ENCODE data around the gene HIGD1C.
"Not testable (repeated sequence)": the region's sequence is repeated elsewhere in the genome, so short reads cannot be mapped to it uniquely, and the experiment has no call there.

The HIGD1C gene

DNA sequence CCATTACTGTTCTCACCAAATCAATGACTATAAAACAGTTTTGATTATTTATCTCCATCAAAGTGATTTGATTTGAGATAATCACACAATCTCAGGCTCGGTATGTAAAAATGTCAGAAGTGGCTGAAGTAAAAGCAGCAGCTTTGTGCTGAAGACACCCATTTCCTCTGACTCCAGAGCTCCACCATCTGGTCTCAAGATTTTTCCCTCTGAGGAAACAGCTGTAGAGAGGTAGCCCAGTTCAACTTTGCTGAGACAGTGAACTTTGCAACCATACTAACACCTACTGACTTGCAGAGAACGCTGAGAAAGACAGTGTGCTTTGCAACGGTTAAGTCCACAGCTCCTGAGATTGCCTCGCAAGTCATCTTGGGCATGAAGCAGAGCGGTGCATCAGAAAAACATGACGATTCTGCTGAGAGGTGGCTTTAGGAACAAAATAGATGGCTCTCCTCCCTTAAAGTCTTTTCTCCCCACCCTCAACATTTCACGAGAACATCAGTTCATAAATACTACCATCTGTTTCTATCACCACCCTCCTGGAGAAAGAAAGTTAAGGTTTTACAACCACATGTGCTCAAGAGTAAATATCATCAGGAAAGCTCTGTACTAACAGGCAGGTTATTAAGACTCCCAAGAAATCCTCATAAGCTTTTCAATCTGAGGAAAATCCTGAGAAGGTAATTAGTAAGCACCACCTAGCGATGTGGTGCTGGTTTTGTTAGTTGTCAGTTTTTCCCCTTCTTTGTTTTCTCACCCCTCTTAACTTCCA, 34.8 kb downstream of the HIGD1C start:
- peak; percentile 18 to 51 for DNase-seq

DNA sequence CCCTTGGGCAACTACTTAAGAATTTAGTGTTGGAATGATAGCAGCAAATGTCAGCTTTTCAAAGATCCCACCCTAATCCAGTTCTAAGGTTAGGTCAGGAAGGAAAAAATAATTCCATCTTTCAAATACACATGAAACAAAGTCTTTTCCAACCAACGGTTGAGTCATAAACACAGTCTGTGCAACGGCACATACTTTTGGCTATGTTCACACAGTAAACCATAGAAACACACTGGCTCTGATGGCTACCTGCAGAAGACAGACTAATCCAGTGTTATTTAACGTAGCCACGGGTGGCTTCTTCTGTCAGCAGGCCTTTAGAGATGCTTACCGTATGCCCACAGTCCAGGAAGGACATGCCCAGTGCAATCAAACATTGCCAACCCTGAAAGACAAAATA, 35.7 kb downstream of the HIGD1C start:
- DNase-seq = no peak

GRCh38 chr12:50988871-50989270, 36.5 kb downstream of the HIGD1C start:
- DNase-seq = no peak

GRCh38 chr12:50990147-50990727, 37.9 kb downstream of the HIGD1C start:
- DNase-seq = no peak

- DNase-seq = no peak
Measured at GRCh38 chr12:50990791-50991190, 38.4 kb downstream of the HIGD1C start.

DNA sequence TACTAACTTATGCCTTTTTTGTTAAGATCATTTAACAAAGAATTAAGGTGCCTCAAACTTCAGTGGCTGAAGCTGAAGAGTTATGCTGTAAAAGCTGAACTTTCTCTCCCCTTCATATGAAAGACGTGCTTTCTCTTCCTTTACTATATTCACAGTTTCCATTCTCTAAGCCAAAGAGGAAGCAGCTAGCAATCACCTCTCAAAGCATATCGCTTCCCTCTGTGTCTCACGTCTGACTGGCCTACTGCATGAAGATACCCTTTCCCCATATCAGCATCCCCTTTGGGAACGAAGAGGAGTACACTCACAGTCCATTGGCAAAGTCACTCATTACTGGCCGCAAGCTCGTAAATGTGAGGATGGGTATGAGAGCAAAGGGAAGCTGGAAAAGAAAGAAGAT, 38.9 kb downstream of the HIGD1C start:
- DNase-seq = no peak

DNA sequence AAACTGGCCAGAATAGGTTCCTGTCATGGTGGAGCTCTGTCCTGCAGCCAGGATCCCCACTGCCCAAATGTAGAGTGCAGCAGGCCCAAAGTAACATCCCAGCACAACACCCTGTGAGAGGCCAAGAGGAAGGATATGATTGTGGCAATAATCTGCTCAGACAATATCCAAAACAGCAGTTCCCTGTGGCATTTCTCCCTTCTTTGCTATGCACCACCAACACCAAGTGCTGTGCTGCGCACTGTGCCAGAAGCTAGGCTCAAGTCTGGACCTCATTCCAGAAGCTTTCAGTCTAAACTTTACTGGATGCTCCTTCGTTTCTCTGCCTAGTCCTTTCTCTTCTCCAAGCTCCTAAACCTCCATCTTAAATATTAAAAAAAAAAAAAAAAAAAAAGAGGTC, 40.5 kb downstream of the HIGD1C start:
- DNase-seq = no peak

DNA sequence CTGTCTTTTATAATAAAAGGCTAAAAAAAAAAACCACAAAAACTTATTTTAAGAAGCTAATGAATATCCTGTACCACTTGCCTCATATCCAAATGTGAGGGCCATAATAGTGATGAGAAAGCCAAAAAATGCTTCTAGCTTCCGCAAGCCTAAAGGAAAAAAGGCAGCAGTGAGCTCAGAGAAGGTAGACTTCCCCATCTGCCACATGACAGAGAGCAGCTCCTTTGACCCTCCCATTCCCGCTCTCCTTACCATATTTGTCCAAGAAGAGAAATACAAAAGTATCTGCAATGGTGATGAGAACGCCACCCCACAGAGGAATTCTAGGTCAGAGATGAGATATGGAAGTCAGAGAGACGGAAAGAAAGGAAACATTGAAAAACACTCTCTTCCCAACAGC, 46.7 kb downstream of the HIGD1C start:
- peak; percentile 22 to 52 for DNase-seq

GRCh38 chr12:51000245-51000644, 47.9 kb downstream of the HIGD1C start:
- DNase-seq = no peak

DNA sequence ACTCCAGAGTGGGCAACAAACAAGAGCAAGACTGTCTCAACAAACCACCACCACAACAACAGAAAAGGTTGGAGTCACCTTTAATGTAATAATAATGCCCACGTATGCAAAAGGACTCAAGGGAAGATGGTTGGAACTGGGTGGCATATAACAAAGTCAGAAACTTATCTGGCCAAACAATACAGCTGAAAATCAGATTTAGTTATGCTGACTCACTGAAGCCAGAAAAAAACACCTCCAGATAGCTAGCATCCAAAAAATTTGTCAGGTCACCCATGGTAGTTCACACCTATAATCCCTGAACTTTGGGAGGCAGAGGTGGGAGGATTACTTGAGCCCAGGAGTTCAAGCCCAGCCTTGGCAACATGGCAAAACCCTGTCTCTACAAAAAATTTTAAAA, 49.5 kb downstream of the HIGD1C start:
- no peak for DNase-seq

GRCh38 chr12:51004504-51004903, 52.2 kb downstream of the HIGD1C start:
- no peak for DNase-seq

DNA sequence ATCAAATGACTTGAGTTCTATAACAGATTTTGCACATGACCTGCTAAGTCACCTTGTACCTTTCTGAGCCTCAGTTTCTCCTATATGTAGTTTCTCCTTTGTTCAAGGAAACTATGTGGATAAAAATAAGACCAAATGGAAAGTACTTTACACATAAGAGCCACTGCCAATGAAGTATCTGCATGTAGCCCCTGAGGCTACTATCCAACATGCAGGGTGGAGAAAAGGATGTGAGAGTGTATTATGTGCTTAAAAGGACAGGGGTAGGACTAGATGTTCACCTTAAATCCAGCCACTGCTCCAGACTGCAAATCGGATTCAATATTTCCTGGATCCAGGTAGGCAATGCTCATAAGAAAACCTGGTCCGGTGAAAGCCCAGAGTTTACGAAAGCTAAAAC, 52.7 kb downstream of the HIGD1C start:
- DNase-seq = no peak

DNA sequence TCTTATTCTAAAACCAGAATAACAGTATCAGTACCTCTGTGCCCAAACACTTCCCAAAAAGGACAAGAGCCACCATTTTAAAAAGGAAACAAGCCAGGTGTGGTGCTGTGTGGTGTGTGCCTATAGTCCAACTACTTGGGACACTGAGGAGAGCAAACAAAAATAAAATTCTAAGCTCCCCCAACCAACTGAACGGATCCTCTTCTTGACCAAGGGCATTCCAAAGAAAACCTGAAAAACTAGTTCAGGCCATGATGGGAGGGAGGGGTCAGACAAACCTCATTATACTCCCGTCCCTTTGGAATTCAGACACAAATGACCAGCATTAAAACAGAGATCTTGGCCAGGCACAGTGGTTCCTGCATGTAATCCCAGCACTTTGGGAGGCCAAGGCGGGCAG, 53.3 kb downstream of the HIGD1C start:
- no peak for DNase-seq

DNA sequence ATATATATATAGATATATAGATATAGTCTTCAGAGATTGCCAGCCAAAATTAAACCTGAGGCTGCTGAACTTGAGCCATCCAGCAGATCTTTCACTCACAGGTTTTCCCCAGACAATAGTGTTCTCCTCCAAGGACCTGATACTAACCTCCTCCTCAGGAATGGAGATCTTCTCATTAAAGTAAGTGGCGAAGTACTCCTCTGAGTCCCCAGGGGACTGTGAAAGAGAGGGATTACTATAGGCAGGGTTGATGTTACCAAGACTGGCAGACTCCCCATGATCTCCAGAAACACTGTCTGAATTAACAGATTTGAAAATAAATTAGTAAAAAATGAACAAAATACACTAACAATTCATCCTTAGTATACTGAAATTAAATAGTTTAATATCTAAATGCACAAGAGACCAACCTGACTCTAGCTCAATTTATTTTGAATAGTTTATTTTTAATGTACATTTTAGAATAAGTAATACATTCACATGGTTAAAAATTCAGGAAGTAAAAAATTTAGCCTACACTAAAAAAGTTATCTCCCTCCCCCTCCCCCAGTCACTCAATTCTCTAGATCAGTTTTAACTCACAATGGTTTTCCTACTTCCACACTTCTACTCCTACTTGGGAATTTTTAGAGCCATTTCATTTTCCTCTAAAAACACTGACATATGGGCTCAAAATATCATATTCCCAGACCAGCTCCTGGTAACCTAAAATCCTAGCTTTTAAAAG, 56.1 kb downstream of the HIGD1C start:
- peak in 1 of 2 donors; percentile 44 for DNase-seq

- peak; percentile 89 to 96 for DNase-seq
Measured at GRCh38 chr12:51009056-51009440, 56.7 kb downstream of the HIGD1C start.

GRCh38 chr12:51011955-51012354, 59.6 kb downstream of the HIGD1C start:
- peak; percentile 61 to 84 for DNase-seq

DNA sequence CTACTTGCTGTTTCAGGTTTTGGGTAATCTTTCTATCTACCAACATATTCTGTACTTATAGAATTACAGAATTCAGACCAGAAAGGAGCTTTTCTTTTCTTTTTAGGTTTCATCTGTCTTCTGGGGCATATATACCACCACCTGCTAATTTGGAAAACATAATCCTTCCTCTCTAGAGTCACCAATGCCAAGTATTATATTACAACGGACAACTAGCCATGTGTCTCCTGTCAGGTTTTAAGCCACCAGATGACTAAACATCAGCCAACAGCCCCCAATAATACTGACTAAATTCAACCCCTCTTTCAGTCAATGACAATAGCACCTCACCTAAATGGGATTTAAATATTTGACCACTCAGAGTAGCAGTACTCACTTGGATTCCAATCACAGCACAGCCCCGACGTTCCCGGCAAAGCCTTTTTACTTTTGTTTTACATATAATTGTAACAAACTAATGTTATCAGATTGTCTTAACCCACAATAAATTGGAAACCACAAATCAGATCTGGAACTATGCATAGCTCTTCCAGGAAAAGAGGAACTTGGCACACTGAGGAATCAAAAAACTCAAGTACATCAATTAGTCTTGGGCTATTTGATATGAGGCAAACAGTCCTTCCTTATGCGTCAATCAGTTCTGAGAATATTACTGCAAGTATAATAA, 60.4 kb downstream of the HIGD1C start:
- DNase-seq = peak; percentile 42 to 53

- DNase-seq = no peak
Measured at GRCh38 chr12:51013441-51013840, 61.1 kb downstream of the HIGD1C start.

- DNase-seq = not testable (repeated sequence)
Measured at GRCh38 chr12:51014467-51014866, 62.1 kb downstream of the HIGD1C start.

DNA sequence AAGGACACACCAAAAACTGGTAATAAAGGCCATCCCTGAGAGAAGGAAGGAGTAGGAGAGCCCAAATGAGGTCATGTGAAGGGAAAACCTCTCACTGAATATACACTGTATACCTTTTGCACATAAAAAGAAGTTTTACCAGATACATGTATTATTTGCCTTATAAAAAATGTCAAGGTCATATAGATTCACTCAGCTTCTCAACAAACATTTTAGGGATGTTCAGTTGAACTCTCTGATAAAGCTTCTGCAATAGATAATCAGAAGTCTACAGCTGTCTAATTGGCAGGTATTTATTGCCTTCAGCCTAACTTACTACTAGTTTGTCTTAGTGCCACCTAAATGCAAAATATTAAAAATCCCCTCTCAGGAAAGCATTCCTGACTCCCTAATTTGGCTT, 65.1 kb downstream of the HIGD1C start:
- DNase-seq = no peak

DNA sequence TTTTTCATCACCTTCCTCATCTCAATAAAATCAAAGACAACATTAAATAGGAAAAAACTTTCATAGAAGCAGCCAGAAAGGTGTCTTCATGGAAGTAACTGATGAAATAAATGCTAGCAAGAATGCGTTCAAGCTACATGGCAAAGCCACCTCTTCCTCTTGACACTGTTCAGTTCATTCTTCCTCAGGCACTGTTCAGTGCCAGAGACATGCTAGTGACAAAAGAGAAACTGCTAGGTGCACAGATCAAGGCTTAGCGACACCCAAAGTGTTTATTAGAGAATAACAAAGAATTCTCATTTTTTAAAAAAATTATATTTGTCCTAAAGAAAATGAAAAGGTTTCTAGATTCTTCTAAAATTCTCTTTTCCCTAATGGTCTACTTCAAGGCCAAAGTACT, 66.6 kb downstream of the HIGD1C start:
- no peak for DNase-seq

DNA sequence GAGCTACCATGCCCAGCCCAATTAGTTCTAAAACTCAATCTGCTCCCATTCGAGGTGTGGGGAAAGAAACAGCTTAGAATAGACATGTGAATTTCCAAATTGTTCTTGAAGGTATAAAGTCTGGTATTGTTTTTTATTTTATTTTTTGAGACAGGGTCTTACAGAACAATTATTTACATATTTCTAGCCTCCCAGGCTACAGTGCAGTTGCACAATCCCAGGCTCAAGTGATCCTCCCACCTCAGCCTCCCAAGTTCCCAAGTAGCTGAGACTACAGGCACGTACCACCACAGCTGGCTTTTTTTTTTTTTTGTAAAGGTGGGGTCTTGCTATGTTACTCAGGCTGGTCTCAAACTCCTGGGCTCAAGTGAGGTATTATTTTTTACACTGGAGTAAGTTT, 67.6 kb downstream of the HIGD1C start:
- no peak for DNase-seq
